Activated T-cell treated with anti-CD3 and anti-CD28 coated beads for 24 hours (primary cell): ENCODE results near the gene HSPB3.
"Not testable (repeated sequence)": the region's sequence is repeated elsewhere in the genome, so short reads cannot be mapped to it uniquely, and the experiment has no call there.

ENCODE experiments used
- DNase-seq: peaks from one replicate; pipeline ENCODE4 v3.0.0-alpha.2; 2020; ENCODE audit warnings: low read depth

The HSPB3 gene

GRCh38 chr5:54457094-54457862 lies 1.8 kb downstream of the HSPB3 start:
- no peak for DNase-seq

- DNase-seq, result no peak
Measured at GRCh38 chr5:54458221-54458620, 2.7 kb downstream of the HSPB3 start.

GRCh38 chr5:54460181-54460919 lies 4.9 kb downstream of the HSPB3 start:
- DNase-seq, result no peak

GRCh38 chr5:54462281-54462680 lies 6.8 kb downstream of the HSPB3 start:
- DNase-seq, result no peak

GRCh38 chr5:54463713-54464112 lies 8.2 kb downstream of the HSPB3 start:
- no peak for DNase-seq

- DNase-seq, result no peak
Measured at GRCh38 chr5:54469622-54470021, 14.1 kb downstream of the HSPB3 start.

GRCh38 chr5:54470128-54470527 lies 14.6 kb downstream of the HSPB3 start:
- DNase-seq, result no peak

GRCh38 chr5:54470677-54471076 lies 15.2 kb downstream of the HSPB3 start:
- DNase-seq, result no peak

GRCh38 chr5:54471398-54471797 lies 15.9 kb downstream of the HSPB3 start:
- no peak for DNase-seq

- DNase-seq, result no peak
Measured at GRCh38 chr5:54476682-54477081, 21.2 kb downstream of the HSPB3 start.

- no peak for DNase-seq
Measured at GRCh38 chr5:54477941-54478478, 22.5 kb downstream of the HSPB3 start.

GRCh38 chr5:54480296-54480695 lies 24.8 kb downstream of the HSPB3 start:
- no peak for DNase-seq

GRCh38 chr5:54484219-54484894 lies 28.9 kb downstream of the HSPB3 start:
- no peak for DNase-seq

GRCh38 chr5:54485659-54486058 lies 30.2 kb downstream of the HSPB3 start:
- DNase-seq, result not testable (repeated sequence)

GRCh38 chr5:54489648-54489979 lies 34.1 kb downstream of the HSPB3 start:
- DNase-seq, result not testable (repeated sequence)

- DNase-seq, result no peak
Measured at GRCh38 chr5:54491326-54491725, 35.8 kb downstream of the HSPB3 start.

- no peak for DNase-seq
Measured at GRCh38 chr5:54492178-54492577, 36.7 kb downstream of the HSPB3 start.

GRCh38 chr5:54495027-54495426 lies 39.5 kb downstream of the HSPB3 start:
- no peak for DNase-seq
